IMR-90 (cell line): Measurements from ENCODE around the gene WFDC5. TPM values are rescaled to one million over a fixed set of nuclear protein-coding genes. Genes with fewer than 3 reads are reported as not detected.

Source experiments
- ATAC-seq: fragments of 200-7000 bp; cut with Tn5 transposase; 2 replicates; pipeline ENCODE4 v1.9.1; 2020; ENCODE audit warnings: low read depth, mild to moderate bottlenecking, moderate library complexity
- BruUV-seq: library from RNA; stranded (reverse); fragments of 400-500 nt; replicated peaks from 2 replicates; lab custom pipeline; 2021; lab: Mats Ljungman, UMichigan
- CTCF ChIA-PET: fragments of 300-600 bp; formaldehyde crosslinking; extraction: SDS; loops from one replicate; lab custom pipeline; 2021; ENCODE audit warnings: antibody characterized with exemption; lab: Yijun Ruan, JAX
- POLR2A ChIA-PET: fragments of 300-600 bp; sonication (Branson Sonifier 250); formaldehyde crosslinking; loops from one replicate; lab custom pipeline; 2022; ENCODE audit warnings: antibody characterized with exemption; ENCODE audit not compliant: unreplicated experiment; lab: Charles Lee
- DNase-seq: peaks from one replicate; pipeline ENCODE4 v3.0.0; 2013
- H2AFZ ChIP-seq: replicated peaks from 2 replicates; pipeline ENCODE3; 2013; ENCODE audit warnings: low read length, mild to moderate bottlenecking; ENCODE audit not compliant: poor library complexity
- H2AK5ac ChIP-seq: 2 replicates; pipeline ENCODE4 v1.6.1; 2013; ENCODE audit warnings: low read depth, low read length, inconsistent platforms
- H2AK9ac ChIP-seq: replicated peaks from 2 replicates; pipeline ENCODE3; 2013; ENCODE audit warnings: mild to moderate bottlenecking, low read depth, low read length, moderate library complexity; ENCODE audit not compliant: poor library complexity
- H2BK120ac ChIP-seq: 2 replicates; pipeline ENCODE4 v1.6.1; 2013; ENCODE audit warnings: low read depth, low read length, inconsistent platforms
- H2BK15ac ChIP-seq: 3 replicates; pipeline ENCODE4 v1.6.1; 2013; ENCODE audit warnings: low read depth, low read length, inconsistent platforms
- H2BK20ac ChIP-seq: 2 replicates; pipeline ENCODE4 v1.6.1; 2013; ENCODE audit warnings: low read depth, mild to moderate bottlenecking, inconsistent platforms, low read length, moderate library complexity
- H2BK5ac ChIP-seq: 2 replicates; pipeline ENCODE4 v1.6.1; 2013; ENCODE audit warnings: mild to moderate bottlenecking, low read depth, low read length, inconsistent platforms; ENCODE audit not compliant: poor library complexity, severe bottlenecking
- H3K14ac ChIP-seq: replicated peaks from 2 replicates; pipeline ENCODE4 v1.6.1; 2013; ENCODE audit warnings: low read depth, low read length, inconsistent platforms
- H3K18ac ChIP-seq: 2 replicates; pipeline ENCODE4 v1.6.1; 2013; ENCODE audit warnings: low read depth, low read length, control low read depth
- H3K23ac ChIP-seq: 2 replicates; pipeline ENCODE4 v1.6.1; 2013; ENCODE audit warnings: low read depth, low read length, inconsistent platforms
- H3K27ac ChIP-seq: 2 replicates; pipeline ENCODE4 v1.5.1; 2013; ENCODE audit warnings: mild to moderate bottlenecking, control low read depth, low read length; ENCODE audit not compliant: insufficient read depth
- H3K27me3 ChIP-seq: 2 replicates; pipeline ENCODE4 v1.6.1; 2013; ENCODE audit warnings: low read length; ENCODE audit not compliant: control insufficient read depth, insufficient read depth
- H3K36me3 ChIP-seq: 2 replicates; pipeline ENCODE4 v1.6.1; 2013; ENCODE audit warnings: low read length, mixed read lengths; ENCODE audit not compliant: control insufficient read depth, insufficient read depth
- H3K4ac ChIP-seq: 2 replicates; pipeline ENCODE4 v1.6.1; 2013; ENCODE audit warnings: low read depth, low read length, inconsistent platforms
- H3K4me1 ChIP-seq: 2 replicates; pipeline ENCODE4 v1.6.1; 2013; ENCODE audit warnings: low read length, mixed read lengths; ENCODE audit not compliant: control insufficient read depth, insufficient read depth
- H3K4me2 ChIP-seq: 2 replicates; pipeline ENCODE4 v1.6.1; 2013; ENCODE audit warnings: low read depth, mild to moderate bottlenecking, control low read depth, low read length, moderate library complexity
- H3K4me3 ChIP-seq: 2 replicates; pipeline ENCODE4 v1.5.1; 2013; ENCODE audit warnings: low read depth, mild to moderate bottlenecking, control low read depth, low read length, moderate library complexity; ENCODE audit not compliant: insufficient read depth
- H3K56ac ChIP-seq: 2 replicates; pipeline ENCODE4 v1.6.1; 2013; ENCODE audit warnings: low read length, inconsistent platforms; ENCODE audit not compliant: insufficient read depth; ENCODE audit errors: extremely low read depth
- H3K79me1 ChIP-seq, 2 experiments: 2 replicates each; pipeline ENCODE4 v1.6.1; 2013; ENCODE audit warnings: low read length in 2 of 2, inconsistent platforms in 1 of 2, low read depth in 1 of 2
- H3K9ac ChIP-seq: 2 replicates; pipeline ENCODE4 v1.6.1; 2013; ENCODE audit warnings: low read depth, low read length, control low read depth
- H3K9me1 ChIP-seq: 2 replicates; pipeline ENCODE4 v1.6.1; 2013; ENCODE audit warnings: low read length, inconsistent platforms; ENCODE audit not compliant: insufficient read depth
- H3K9me3 ChIP-seq: 2 replicates; pipeline ENCODE4 v1.6.1; 2013; ENCODE audit warnings: low read length; ENCODE audit not compliant: control insufficient read depth, insufficient read depth
- H4K20me1 ChIP-seq: 2 replicates; pipeline ENCODE4 v1.6.1; 2013; ENCODE audit warnings: low read length, inconsistent platforms; ENCODE audit not compliant: insufficient read depth
- H4K5ac ChIP-seq: 2 replicates; pipeline ENCODE4 v1.6.1; 2013; ENCODE audit warnings: mild to moderate bottlenecking, low read depth, low read length, control low read depth
- H4K8ac ChIP-seq, 2 experiments: 2 replicates each; pipeline ENCODE4 v1.6.1; 2013; ENCODE audit warnings: low read depth in 2 of 2, low read length in 2 of 2, control low read depth in 1 of 2, inconsistent platforms in 1 of 2
- H4K91ac ChIP-seq: 2 replicates; pipeline ENCODE4 v1.6.1; 2013; ENCODE audit warnings: low read depth, low read length, inconsistent platforms; ENCODE audit not compliant: insufficient read depth
- CEBPB ChIP-seq: IDR thresholded peaks from 2 replicates; pipeline ENCODE4 v1.6.1; 2012; ENCODE audit warnings: low read depth, low read length, improper control_type of control experiment
- FOS ChIP-seq: fragments of 150-350 bp; IDR thresholded peaks from 2 replicates; pipeline ENCODE4 v1.6.1; 2016; ENCODE audit warnings: low read depth, low read length
- MAFK ChIP-seq: IDR thresholded peaks from 2 replicates; pipeline ENCODE4 v1.6.1; 2012; ENCODE audit warnings: low read depth, low read length, improper control_type of control experiment
- MAZ ChIP-seq: IDR thresholded peaks from 2 replicates; pipeline ENCODE4 v1.6.1; 2012; ENCODE audit warnings: low read depth, mild to moderate bottlenecking, low read length, improper control_type of control experiment, moderate library complexity, borderline replicate concordance
- MXI1 ChIP-seq: IDR thresholded peaks from 2 replicates; pipeline ENCODE4 v1.6.1; 2012; ENCODE audit warnings: low read depth, mild to moderate bottlenecking, low read length, moderate library complexity, borderline replicate concordance
- NFE2L2 ChIP-seq: fragments of 150-350 bp; IDR thresholded peaks from 2 replicates; pipeline ENCODE4 v1.6.1; 2016; ENCODE audit warnings: low read depth, mild to moderate bottlenecking, low read length
- POLR2A ChIP-seq: IDR thresholded peaks from 2 replicates; pipeline ENCODE4 v1.6.1; 2012; ENCODE audit warnings: mild to moderate bottlenecking, low read depth, low read length
- RAD21 ChIP-seq: IDR thresholded peaks from 2 replicates; pipeline ENCODE4 v1.6.1; 2012; ENCODE audit warnings: low read length, improper control_type of control experiment
- SMC3 ChIP-seq: fragments of 150-350 bp; IDR thresholded peaks from 2 replicates; pipeline ENCODE4 v1.6.1; 2016; ENCODE audit warnings: low read depth, mild to moderate bottlenecking, antibody characterized with exemption, low read length, moderate library complexity
- WGBS, 2 experiments: methylation state at CpG; one replicate each; pipeline versions ENCODE4 v1.1.5 to v1.1.7; 2013; ENCODE audit warnings: missing lambda C conversion rate in 2 of 2; ENCODE audit not compliant: insufficient read length in 1 of 2; ENCODE audit errors: extremely low coverage in 2 of 2; 5-methylcytosine and 5-hydroxymethylcytosine counted together
- dilution Hi-C: fragments of 300-500 bp; cut with HindIII; formaldehyde crosslinking; loops from one replicate; pipeline ENCODE4 v1.14.3; 2018; ENCODE audit warnings: low sequenced_read_pairs; ENCODE audit not compliant: unreplicated experiment
- in situ Hi-C: fragments of 300-500 bp; cut with MboI; formaldehyde crosslinking; loops from 3 replicates; pipeline ENCODE4 v1.14.3; 2019; ENCODE audit warnings: low sequenced_read_pairs, inconsistent platforms, mixed read lengths
- intact Hi-C: fragments of 100-400 bp; cut with micrococcal nuclease; formaldehyde crosslinking; loops from 2 replicates; pipeline ENCODE4 v1.10.0; 2022
- polyA plus RNA-seq, 3 experiments: library from polyadenylated mRNA; depleted of rRNA; stranded (reverse); fragments of >200 nt; gene quantifications; 2 replicates each; pipeline ENCODE4 v1.2.3, GENCODE V29; 2012; ENCODE audit warnings: low replicate concordance in 1 of 3
- total RNA-seq: library from RNA; depleted of rRNA; stranded (reverse); fragments of >200 nt; gene quantifications from 2 replicates; pipeline ENCODE4 v1.2.3, GENCODE V29; 2012
- TF ChIP-seq, protein P1 (sequence below): fragments of 150-350 bp; IDR thresholded peaks from 2 replicates; pipeline ENCODE4 v1.6.1; 2016; ENCODE audit warnings: low read depth, mild to moderate bottlenecking, low read length, moderate library complexity, borderline replicate concordance
- TF ChIP-seq, protein P2 (sequence below): fragments of 150-350 bp; IDR thresholded peaks from 2 replicates; pipeline ENCODE4 v1.6.1; 2017; ENCODE audit warnings: mild to moderate bottlenecking, antibody characterized with exemption, low read length, low read depth
- TF ChIP-seq, protein P3 (sequence below): conservative IDR thresholded peaks from 2 replicates; pipeline ENCODE4 v1.5.1; 2012; ENCODE audit warnings: mild to moderate bottlenecking, low read depth, low read length, improper control_type of control experiment

WFDC5 gene
- total and polyA plus RNA-seq, 2 of the 4 experiments (the other 2 are of a cell fraction) = not detected

DNA sequence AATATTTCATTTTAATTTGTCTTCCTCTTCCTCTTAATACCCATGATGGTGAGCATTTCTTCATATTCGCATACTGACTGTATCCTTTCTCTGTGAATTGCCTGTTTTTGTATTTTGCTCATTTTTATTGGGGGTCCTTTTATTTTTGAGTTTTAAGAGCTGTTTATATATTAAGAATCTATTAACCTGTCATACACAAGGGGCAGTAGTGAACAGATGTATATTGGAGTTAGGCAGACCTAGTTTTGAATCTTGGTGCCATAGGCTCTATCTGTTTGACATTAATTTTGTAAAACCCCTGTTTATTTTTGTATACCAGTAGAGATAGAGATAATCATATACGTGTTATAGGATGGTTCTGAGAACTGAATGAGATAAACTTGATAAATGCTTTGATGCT is 3.1 kb upstream of the WFDC5 start:
- Histone ChIP-seq H2BK120ac (no peak overlapping the region), H3K56ac (no peak overlapping the region), H3K4me2 (no peak overlapping the region), H2BK15ac (no peak overlapping the region), H3K9ac (no peak overlapping the region), H4K8ac (no peak overlapping the region), H3K4me1 (no peaks in the 10 kb centered on the region), H4K91ac (no peak overlapping the region), H3K27ac (no peak overlapping the region), H3K4me3 (no peak overlapping the region), H3K9me3 (no peaks in the 10 kb centered on the region), H2AFZ (no peak overlapping the region), H4K5ac (no peak overlapping the region), H3K23ac (no peak overlapping the region), H3K9me1 (no peaks in the 10 kb centered on the region), H2AK9ac (no peak overlapping the region), H3K27me3 (peaks cover 36% of the 10 kb centered on the region), H3K79me1 (no peaks in the 10 kb centered on the region), H3K18ac (no peak overlapping the region), H4K20me1 (no peaks in the 10 kb centered on the region), H2BK20ac (no peak overlapping the region), H3K36me3 (no peaks in the 10 kb centered on the region), H3K14ac (no peak overlapping the region), H2AK5ac (no peak overlapping the region), H2BK5ac (no peak overlapping the region), H3K4ac (no peak overlapping the region)
- BruUV-seq = no TSS peak
- no CpG with 5 or more reads among the region's 2 CpGs for WGBS, 2 experiments
- ChIA-PET CTCF (interaction anchor here (0.6 to 1.0 kb wide), 3 partner anchors 13 to 177 kb away, joined by 3 read pairs; no protein-coding TSS in a partner anchor), POLR2A (no interaction called here)
- dilution Hi-C loops = no loop called here
- intact Hi-C loops = no loop called here
- DNase-seq = no peak
- TF ChIP-seq MAFK (no peak), NFE2L2 (no peak), SMC3 (no peak), CEBPB (no peak), MXI1 (no peak), MAZ (no peak), RAD21 (no peak), POLR2A (no peak), FOS (no peak)
- TF ChIP-seq, protein P1, sequence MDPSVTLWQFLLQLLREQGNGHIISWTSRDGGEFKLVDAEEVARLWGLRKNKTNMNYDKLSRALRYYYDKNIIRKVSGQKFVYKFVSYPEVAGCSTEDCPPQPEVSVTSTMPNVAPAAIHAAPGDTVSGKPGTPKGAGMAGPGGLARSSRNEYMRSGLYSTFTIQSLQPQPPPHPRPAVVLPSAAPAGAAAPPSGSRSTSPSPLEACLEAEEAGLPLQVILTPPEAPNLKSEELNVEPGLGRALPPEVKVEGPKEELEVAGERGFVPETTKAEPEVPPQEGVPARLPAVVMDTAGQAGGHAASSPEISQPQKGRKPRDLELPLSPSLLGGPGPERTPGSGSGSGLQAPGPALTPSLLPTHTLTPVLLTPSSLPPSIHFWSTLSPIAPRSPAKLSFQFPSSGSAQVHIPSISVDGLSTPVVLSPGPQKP = no peak
- TF ChIP-seq, protein P2, sequence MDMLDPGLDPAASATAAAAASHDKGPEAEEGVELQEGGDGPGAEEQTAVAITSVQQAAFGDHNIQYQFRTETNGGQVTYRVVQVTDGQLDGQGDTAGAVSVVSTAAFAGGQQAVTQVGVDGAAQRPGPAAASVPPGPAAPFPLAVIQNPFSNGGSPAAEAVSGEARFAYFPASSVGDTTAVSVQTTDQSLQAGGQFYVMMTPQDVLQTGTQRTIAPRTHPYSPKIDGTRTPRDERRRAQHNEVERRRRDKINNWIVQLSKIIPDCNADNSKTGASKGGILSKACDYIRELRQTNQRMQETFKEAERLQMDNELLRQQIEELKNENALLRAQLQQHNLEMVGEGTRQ = no peak
- TF ChIP-seq, protein P3, sequence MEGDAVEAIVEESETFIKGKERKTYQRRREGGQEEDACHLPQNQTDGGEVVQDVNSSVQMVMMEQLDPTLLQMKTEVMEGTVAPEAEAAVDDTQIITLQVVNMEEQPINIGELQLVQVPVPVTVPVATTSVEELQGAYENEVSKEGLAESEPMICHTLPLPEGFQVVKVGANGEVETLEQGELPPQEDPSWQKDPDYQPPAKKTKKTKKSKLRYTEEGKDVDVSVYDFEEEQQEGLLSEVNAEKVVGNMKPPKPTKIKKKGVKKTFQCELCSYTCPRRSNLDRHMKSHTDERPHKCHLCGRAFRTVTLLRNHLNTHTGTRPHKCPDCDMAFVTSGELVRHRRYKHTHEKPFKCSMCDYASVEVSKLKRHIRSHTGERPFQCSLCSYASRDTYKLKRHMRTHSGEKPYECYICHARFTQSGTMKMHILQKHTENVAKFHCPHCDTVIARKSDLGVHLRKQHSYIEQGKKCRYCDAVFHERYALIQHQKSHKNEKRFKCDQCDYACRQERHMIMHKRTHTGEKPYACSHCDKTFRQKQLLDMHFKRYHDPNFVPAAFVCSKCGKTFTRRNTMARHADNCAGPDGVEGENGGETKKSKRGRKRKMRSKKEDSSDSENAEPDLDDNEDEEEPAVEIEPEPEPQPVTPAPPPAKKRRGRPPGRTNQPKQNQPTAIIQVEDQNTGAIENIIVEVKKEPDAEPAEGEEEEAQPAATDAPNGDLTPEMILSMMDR = no peak
- in situ Hi-C loops = loop anchor here (25.0 kb wide), 1 partner anchor 169 kb away; no protein-coding TSS in a partner anchor
- no peak for ATAC-seq
